HCT116 (cell line): ENCODE data around the gene EPGN.

Experiments
- CEBPB ChIP-seq: IDR thresholded peaks from 2 replicates; pipeline ENCODE4 v1.6.1; 2012; ENCODE audit warnings: low read depth
- RAD21 ChIP-seq: IDR thresholded peaks from 2 replicates; pipeline ENCODE4 v1.6.1; 2012; ENCODE audit warnings: low read depth, mild to moderate bottlenecking
- SRF ChIP-seq: IDR thresholded peaks from 2 replicates; pipeline ENCODE4 v1.6.1; 2012; ENCODE audit warnings: low read depth
- TF ChIP-seq, protein P1 (sequence below), 3 experiments: fragments of 200-600 bp in 1 of 3; sonication (generic) in 1 of 3; IDR thresholded peaks in 2 of 3; conservative IDR thresholded peaks in 1 of 3; 2 replicates each; pipeline ENCODE4 v1.5.1; 2012 to 2017; ENCODE audit warnings: low read depth in 2 of 3, low read length in 2 of 3, antibody characterized with exemption in 1 of 3, borderline replicate concordance in 1 of 3, control low read depth in 1 of 3, mild to moderate bottlenecking in 1 of 3, mixed read lengths in 1 of 3, mixed run types in 1 of 3, moderate library complexity in 1 of 3; ENCODE audit not compliant: insufficient read depth in 1 of 3

DNA sequence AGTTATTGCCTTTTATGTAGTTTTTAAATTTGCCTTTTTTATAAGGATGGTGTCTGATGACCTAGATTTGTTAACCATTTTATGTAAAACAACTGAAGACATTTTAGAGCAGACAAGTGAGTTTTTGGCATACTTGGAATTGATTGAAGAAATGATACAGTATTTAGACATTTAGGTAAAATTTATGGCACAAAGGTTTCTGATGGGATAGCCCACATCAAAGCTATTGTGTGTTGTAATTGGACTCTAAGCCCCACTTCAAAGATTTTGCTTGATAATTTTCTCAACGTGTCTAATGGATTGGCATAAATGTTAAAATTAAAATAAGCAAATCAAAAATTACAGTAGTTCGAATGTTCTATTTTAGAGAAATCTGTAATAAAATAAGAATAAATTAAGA, 17.6 kb downstream of the EPGN start:
- TF ChIP-seq, protein P1, sequence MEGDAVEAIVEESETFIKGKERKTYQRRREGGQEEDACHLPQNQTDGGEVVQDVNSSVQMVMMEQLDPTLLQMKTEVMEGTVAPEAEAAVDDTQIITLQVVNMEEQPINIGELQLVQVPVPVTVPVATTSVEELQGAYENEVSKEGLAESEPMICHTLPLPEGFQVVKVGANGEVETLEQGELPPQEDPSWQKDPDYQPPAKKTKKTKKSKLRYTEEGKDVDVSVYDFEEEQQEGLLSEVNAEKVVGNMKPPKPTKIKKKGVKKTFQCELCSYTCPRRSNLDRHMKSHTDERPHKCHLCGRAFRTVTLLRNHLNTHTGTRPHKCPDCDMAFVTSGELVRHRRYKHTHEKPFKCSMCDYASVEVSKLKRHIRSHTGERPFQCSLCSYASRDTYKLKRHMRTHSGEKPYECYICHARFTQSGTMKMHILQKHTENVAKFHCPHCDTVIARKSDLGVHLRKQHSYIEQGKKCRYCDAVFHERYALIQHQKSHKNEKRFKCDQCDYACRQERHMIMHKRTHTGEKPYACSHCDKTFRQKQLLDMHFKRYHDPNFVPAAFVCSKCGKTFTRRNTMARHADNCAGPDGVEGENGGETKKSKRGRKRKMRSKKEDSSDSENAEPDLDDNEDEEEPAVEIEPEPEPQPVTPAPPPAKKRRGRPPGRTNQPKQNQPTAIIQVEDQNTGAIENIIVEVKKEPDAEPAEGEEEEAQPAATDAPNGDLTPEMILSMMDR (IDR thresholded peaks at IDR 0.05 in 2 of 3, conservative IDR thresholded peaks at IDR 0.05 in 1 of 3; ENCODE audit: borderline replicate concordance in 1 of 3, insufficient read depth in 1 of 3, low read depth in 2 of 3, low read length in 2 of 3) = no peak
- TF ChIP-seq RAD21 = no peak
- no peak for TF ChIP-seq CEBPB
- no peak for TF ChIP-seq SRF
